GM21367 (cell line): ENCODE results near the gene TTC38.

Experiments used
- ATAC-seq: cut with Tn5 transposase; IDR thresholded peaks from one replicate; pipeline ENCODE4 v1.9.1; 2021; ENCODE audit not compliant: unreplicated experiment

TTC38 gene

GRCh38 chr22:46327691-46328465 lies 60.1 kb downstream of the TTC38 start:
- ATAC-seq = no peak

GRCh38 chr22:46328797-46329196 lies 61.0 kb downstream of the TTC38 start:
- no peak for ATAC-seq

- no peak for ATAC-seq
These were observed 61.8 kb downstream of the TTC38 start for GRCh38 chr22:46329616-46330015.

- no peak for ATAC-seq
These were observed 62.6 kb downstream of the TTC38 start for GRCh38 chr22:46330426-46330825.

- ATAC-seq = no peak
These were observed 63.7 kb downstream of the TTC38 start for GRCh38 chr22:46331496-46331895.

GRCh38 chr22:46335201-46336118 lies 67.7 kb downstream of the TTC38 start, which contains the start of gene TRMU:
TSS of gene TRMU (plus strand) at chr22:46335714. CDS start at chr22:46335765, 51 bp downstream.
- ATAC-seq = peak; percentile 60

GRCh38 chr22:46336119-46337078 lies 68.6 kb downstream of the TTC38 start:
- ATAC-seq = peak; percentile 11

- no peak for ATAC-seq
These were observed 70.1 kb downstream of the TTC38 start for GRCh38 chr22:46337870-46338269.

- no peak for ATAC-seq
These were observed 70.8 kb downstream of the TTC38 start for GRCh38 chr22:46338636-46339035.

- ATAC-seq = no peak
These were observed 72.1 kb downstream of the TTC38 start for GRCh38 chr22:46339956-46340355.

GRCh38 chr22:46340676-46341075 lies 72.9 kb downstream of the TTC38 start:
- no peak for ATAC-seq
